CD4-positive, alpha-beta T cell (primary cell): Measurements from ENCODE around the gene SLC2A6. TPM values are rescaled to one million over a fixed set of nuclear protein-coding genes. Genes with fewer than 3 reads are reported as not detected.

ENCODE experiments used
- ATAC-seq: fragments of 200-7000 bp; cut with Tn5 transposase; one replicate; pipeline ENCODE4 v1.10.0; 2022; ENCODE audit warnings: mild to moderate bottlenecking; ENCODE audit not compliant: poor library complexity
- CTCF ChIA-PET: fragments of 350-600 bp; sonication (Branson Sonifier 250); formaldehyde crosslinking; loops from one replicate; lab custom pipeline; 2021; ENCODE audit warnings: antibody characterized with exemption, inconsistent platforms; lab: Charles Lee
- POLR2A ChIA-PET: fragments of 350-600 bp; sonication (Branson Sonifier 250); formaldehyde crosslinking; loops from one replicate; lab custom pipeline; 2021; ENCODE audit warnings: antibody characterized with exemption, inconsistent platforms; lab: Charles Lee
- DNase-seq, 14 experiments: peaks; one replicate each; pipeline ENCODE4 v3.0.0-alpha.2; 2013 to 2020; ENCODE audit warnings: mixed read lengths in 2 of 14
- H3K27ac ChIP-seq, 2 donors: one replicate each; pipeline versions ENCODE4 v1.5.1 to v1.7.0; 2013; ENCODE audit warnings: low read length in 2 of 2, low read depth in 1 of 2, mild to moderate bottlenecking in 1 of 2
- H3K27me3 ChIP-seq, 2 experiments: 1 replicate in 1 of 2; 2 replicates in 1 of 2; pipeline versions ENCODE4 v1.6.1 to v1.7.0; 2013; ENCODE audit warnings: low read length in 2 of 2, control low read depth in 1 of 2, mild to moderate bottlenecking in 1 of 2, moderate library complexity in 1 of 2; ENCODE audit not compliant: insufficient read depth in 2 of 2, control insufficient read depth in 1 of 2
- H3K36me3 ChIP-seq: one replicate; pipeline ENCODE4 v1.6.1; 2013; ENCODE audit warnings: low read length, control low read depth; ENCODE audit not compliant: insufficient read depth
- H3K4me1 ChIP-seq: one replicate; pipeline ENCODE4 v1.6.1; 2013; ENCODE audit warnings: low read length, control low read depth; ENCODE audit not compliant: insufficient read depth
- H3K4me3 ChIP-seq: one replicate; pipeline ENCODE4 v1.5.1; 2013; ENCODE audit warnings: mild to moderate bottlenecking, low read length, moderate library complexity
- H3K9me3 ChIP-seq, 2 experiments: 1 replicate in 1 of 2; 2 replicates in 1 of 2; pipeline versions ENCODE4 v1.6.1 to v1.7.0; 2013; ENCODE audit warnings: low read length in 2 of 2, mild to moderate bottlenecking in 2 of 2, control low read depth in 1 of 2, moderate library complexity in 1 of 2; ENCODE audit not compliant: control insufficient read depth in 1 of 2, insufficient read depth in 1 of 2
- H3K27ac Mint-ChIP-seq: one replicate; pipeline ENCODE4 v1.8.0; 2020; ENCODE audit warnings: mixed read lengths
- H3K27me3 Mint-ChIP-seq: one replicate; pipeline ENCODE4 v1.8.0; 2021; ENCODE audit warnings: mixed read lengths
- H3K36me3 Mint-ChIP-seq: one replicate; pipeline ENCODE4 v1.8.0; 2021; ENCODE audit warnings: low read depth, mixed read lengths
- H3K4me1 Mint-ChIP-seq: one replicate; pipeline ENCODE4 v1.8.0; 2021; ENCODE audit warnings: low read depth, mixed read lengths
- H3K4me3 Mint-ChIP-seq: one replicate; pipeline ENCODE4 v1.8.0; 2020; ENCODE audit warnings: mild to moderate bottlenecking, mixed read lengths
- H3K9me3 Mint-ChIP-seq: one replicate; pipeline ENCODE4 v1.8.0; 2020; ENCODE audit warnings: mixed read lengths
- CTCF ChIP-seq: fragments of 200-600 bp; IDR thresholded peaks from one replicate; pipeline ENCODE4 v1.8.0; 2022; ENCODE audit warnings: antibody characterized with exemption, mild to moderate bottlenecking
- intact Hi-C, 2 experiments: fragments of 100-400 bp; cut with DNase I in 1 of 2; cut with micrococcal nuclease in 1 of 2; formaldehyde crosslinking; loops; one replicate each; pipeline versions ENCODE4 v1.15.1 to v1.9.0; 2023 to 2025; cut with DNase I, micrococcal nuclease
- total RNA-seq, 174 experiments: library from RNA in 2 of 174; stranded (reverse) in 2 of 174; gene quantifications; one replicate each; pipeline ENCODE4 v1.2.3 and lab custom pipeline; 2021 to 2026

SLC2A6 gene
- total RNA-seq, 2 experiments from 2014 or later, result 1.8 to 3.2 TPM

GRCh38 chr9:133521122-133522072 lies 42.5 kb upstream of the SLC2A6 start:
- POLR2A ChIA-PET, result no interaction called here
- ATAC-seq (no peak), DNase-seq (no peak)
- H3K4me1 Mint-ChIP-seq, result peaks cover 7% of the 10 kb centered on the region
- H3K4me1 ChIP-seq, result peaks cover 1% of the 10 kb centered on the region
- H3K27me3 Mint-ChIP-seq, result no peaks in the 10 kb centered on the region
- no peak overlapping the region for H3K27ac ChIP-seq
- H3K36me3 Mint-ChIP-seq, result no peaks in the 10 kb centered on the region
- H3K9me3 Mint-ChIP-seq, result no peaks in the 10 kb centered on the region
- H3K36me3 ChIP-seq, result no peaks in the 10 kb centered on the region
- no peak overlapping the region for H3K27ac Mint-ChIP-seq
- no peak overlapping the region for H3K4me3 Mint-ChIP-seq
- CTCF ChIA-PET, result no interaction called here
- no peaks in the 10 kb centered on the region for H3K27me3 ChIP-seq
- H3K4me3 ChIP-seq, result no peak overlapping the region
- no peak for TF ChIP-seq CTCF
- intact Hi-C loops, result no loop called here
- no peaks in the 10 kb centered on the region for H3K9me3 ChIP-seq

- no peaks in the 10 kb centered on the region for H3K27me3 ChIP-seq
- H3K36me3 ChIP-seq, result no peaks in the 10 kb centered on the region
- no peak for TF ChIP-seq CTCF
- intact Hi-C loops, result no loop called here
- H3K9me3 ChIP-seq, result no peaks in the 10 kb centered on the region
- H3K27ac ChIP-seq, result no peak overlapping the region
- POLR2A ChIA-PET, result no interaction called here
- H3K27me3 Mint-ChIP-seq, result no peaks in the 10 kb centered on the region
- no peak overlapping the region for H3K4me3 Mint-ChIP-seq
- no peak overlapping the region for H3K4me3 ChIP-seq
- ATAC-seq (no peak), DNase-seq (no peak)
- H3K4me1 Mint-ChIP-seq, result no peaks in the 10 kb centered on the region
- H3K27ac Mint-ChIP-seq, result no peak overlapping the region
- no peaks in the 10 kb centered on the region for H3K4me1 ChIP-seq
- no peaks in the 10 kb centered on the region for H3K9me3 Mint-ChIP-seq
- CTCF ChIA-PET, result no interaction called here
- no peaks in the 10 kb centered on the region for H3K36me3 Mint-ChIP-seq
Measured at GRCh38 chr9:133520121-133520835, 41.4 kb upstream of the SLC2A6 start.

GRCh38 chr9:133519693-133520092 lies 40.8 kb upstream of the SLC2A6 start:
- ATAC-seq (no peak), DNase-seq (no peak)
- Histone ChIP-seq H3K27me3 (no peaks in the 10 kb centered on the region), H3K9me3 (no peaks in the 10 kb centered on the region), H3K27ac (no peak overlapping the region), H3K36me3 (no peaks in the 10 kb centered on the region), H3K4me1 (no peaks in the 10 kb centered on the region), H3K4me3 (no peak overlapping the region)
- no peak for TF ChIP-seq CTCF
- Mint-ChIP-seq H3K4me3 (no peak overlapping the region), H3K9me3 (no peaks in the 10 kb centered on the region), H3K27me3 (no peaks in the 10 kb centered on the region), H3K27ac (no peak overlapping the region), H3K36me3 (no peaks in the 10 kb centered on the region), H3K4me1 (no peaks in the 10 kb centered on the region)
- intact Hi-C loops, result no loop called here
- POLR2A ChIA-PET, result no interaction called here
- CTCF ChIA-PET, result no interaction called here
